Measurements from ENCODE around the gene XPO4. TPM values are rescaled to one million over a fixed set of nuclear protein-coding genes. Genes with fewer than 3 reads are reported as not detected.

Gene XPO4
- total and polyA plus RNA-seq, 10 of the 15 experiments (the other 5 are each of a cell fraction or from before 2014, with no cell fraction given) = 3.6 to 24.9 (median 18.4) TPM

- WGBS (ENCODE audit: insufficient coverage, insufficient replicate concordance, low lambda C conversion rate, missing lambda C conversion rate) = 96% methylated on average over 7 of the region's 7 CpGs
- CTCF ChIA-PET = interaction anchor here (1.6 to 1.7 kb wide), 2 partner anchors 90 to 339 kb away, joined by 4 to 5 read pairs; no protein-coding TSS in a partner anchor
- no peaks in the 10 kb centered on the region for H4K20me1 ChIP-seq (ENCODE audit: control insufficient read depth, insufficient read depth)
- ATAC-seq (no peak), DNase-seq (ENCODE audit: low read depth, low spot score) (no peak), FAIRE-seq (no peak)
- RAD21 ChIA-PET (ENCODE audit: unreplicated experiment) = no interaction called here
- no TSS peak for BruUV-seq (replicated peaks)
- H3K9ac ChIP-seq (ENCODE audit: control insufficient read depth, insufficient read depth, low read length) = no peak overlapping the region
- no peaks in the 10 kb centered on the region for H3K79me2 ChIP-seq (ENCODE audit: control insufficient read depth, insufficient read depth, low read length)
- in situ Hi-C loops (cut with MboI) = loop anchor here (25.0 kb wide), 1 partner anchor 647 kb away; the partner anchor contains the start of gene GJB2
- H3K4me2 ChIP-seq (ENCODE audit: control insufficient read depth, insufficient read depth) = no peak overlapping the region
- POLR2A ChIA-PET = interaction anchor here (0.6 kb wide), 1 partner anchor 912 kb away, joined by 7 read pairs; no protein-coding TSS in a partner anchor
- no peaks in the 10 kb centered on the region for H3K4me1 ChIP-seq (ENCODE audit: control insufficient read depth, insufficient read depth, low read length)
- H3K27me3 ChIP-seq (replicated peaks in 1 of 2; ENCODE audit: control insufficient read depth in 2 of 2, insufficient read depth in 2 of 2, low read length in 1 of 2) = no peaks in the 10 kb centered on the region
- intact Hi-C loops (cut with micrococcal nuclease; ENCODE audit: unreplicated experiment) = no loop called here
- H3K4me3 ChIP-seq = no peak overlapping the region
- H3K27ac ChIP-seq (ENCODE audit: control insufficient read depth, insufficient read depth) = no peak overlapping the region
- SMC1A ChIA-PET (ENCODE audit: uncharacterized antibody, unreplicated experiment) = interaction anchor here (1.2 kb wide), 1 partner anchor 39 kb away, joined by 3 read pairs; no protein-coding TSS in a partner anchor
- H3K36me3 ChIP-seq (ENCODE audit: control insufficient read depth in 2 of 2, insufficient read depth in 2 of 2, low read length in 1 of 2) = peaks cover 0 to 28% of the 10 kb centered on the region in 2 experiments
- no peaks in the 10 kb centered on the region for H3K9me3 ChIP-seq (replicated peaks; ENCODE audit: control insufficient read depth, insufficient read depth, low read length)
- TF ChIP-seq ETV6 (conservative IDR thresholded peaks at IDR 0.05 in 1 of 2, IDR thresholded peaks at IDR 0.05 in 1 of 2; ENCODE audit: borderline replicate concordance in 1 of 2, low read depth in 1 of 2) (no peak), PAX8 (IDR thresholded peaks at IDR 0.05) (no peak), IRF3 (IDR thresholded peaks at IDR 0.05) (no peak), CBX3 (IDR thresholded peaks at IDR 0.05; ENCODE audit: borderline replicate concordance, low read depth) (no peak), ATF2 (IDR thresholded peaks at IDR 0.05; ENCODE audit: low read length) (no peak)
- H2AFZ ChIP-seq (ENCODE audit: control insufficient read depth, low read depth, low read length) = no peak overlapping the region
Measured at GRCh38 chr13:20833900-20834679, 68.5 kb downstream of the XPO4 start.

Measured in GM12878 (cell line).